BLaER1 treated with 17β-estradiol and CSF1 and Interleukin-3, amounts not matched to agents 10 nM and 100 nM (cell line): ENCODE data around the gene SLC1A2.

Source experiments
- H3K27ac ChIP-seq, 11 experiments: shearing (Covaris generic); formaldehyde crosslinking; 2 replicates each; pipeline ENCODE4 v1.8.1; 2022
- H3K27me3 ChIP-seq, 11 experiments: shearing (Covaris generic); formaldehyde crosslinking; 2 replicates each; pipeline ENCODE4 v1.8.1; 2022
- H3K36me3 ChIP-seq, 11 experiments: shearing (Covaris generic); formaldehyde crosslinking; 2 replicates each; pipeline ENCODE4 v1.8.1; 2022
- H3K4me1 ChIP-seq, 10 experiments: shearing (Covaris generic); formaldehyde crosslinking; 2 replicates each; pipeline ENCODE4 v1.8.1; 2022
- H3K4me2 ChIP-seq, 11 experiments: shearing (Covaris generic); formaldehyde crosslinking; 2 replicates each; pipeline ENCODE4 v1.8.1; 2022
- H3K4me3 ChIP-seq, 10 experiments: shearing (Covaris generic); formaldehyde crosslinking; 2 replicates each; pipeline ENCODE4 v1.8.1; 2022
- H3K9ac ChIP-seq, 11 experiments: shearing (Covaris generic); formaldehyde crosslinking; 2 replicates each; pipeline ENCODE4 v1.8.1; 2022
- H3K9me3 ChIP-seq, 11 experiments: shearing (Covaris generic); formaldehyde crosslinking; replicated peaks in 1 of 11; 2 replicates each; pipeline ENCODE4 v1.8.1; 2022
- H4K20me1 ChIP-seq, 11 experiments: shearing (Covaris generic); formaldehyde crosslinking; 2 replicates each; pipeline ENCODE4 v1.8.1; 2022
- Cebpa-rat ChIP-seq, 11 experiments: shearing (Covaris generic); IDR thresholded peaks; 2 replicates each; pipeline ENCODE4 v1.8.1; 2022

Gene SLC1A2

DNA sequence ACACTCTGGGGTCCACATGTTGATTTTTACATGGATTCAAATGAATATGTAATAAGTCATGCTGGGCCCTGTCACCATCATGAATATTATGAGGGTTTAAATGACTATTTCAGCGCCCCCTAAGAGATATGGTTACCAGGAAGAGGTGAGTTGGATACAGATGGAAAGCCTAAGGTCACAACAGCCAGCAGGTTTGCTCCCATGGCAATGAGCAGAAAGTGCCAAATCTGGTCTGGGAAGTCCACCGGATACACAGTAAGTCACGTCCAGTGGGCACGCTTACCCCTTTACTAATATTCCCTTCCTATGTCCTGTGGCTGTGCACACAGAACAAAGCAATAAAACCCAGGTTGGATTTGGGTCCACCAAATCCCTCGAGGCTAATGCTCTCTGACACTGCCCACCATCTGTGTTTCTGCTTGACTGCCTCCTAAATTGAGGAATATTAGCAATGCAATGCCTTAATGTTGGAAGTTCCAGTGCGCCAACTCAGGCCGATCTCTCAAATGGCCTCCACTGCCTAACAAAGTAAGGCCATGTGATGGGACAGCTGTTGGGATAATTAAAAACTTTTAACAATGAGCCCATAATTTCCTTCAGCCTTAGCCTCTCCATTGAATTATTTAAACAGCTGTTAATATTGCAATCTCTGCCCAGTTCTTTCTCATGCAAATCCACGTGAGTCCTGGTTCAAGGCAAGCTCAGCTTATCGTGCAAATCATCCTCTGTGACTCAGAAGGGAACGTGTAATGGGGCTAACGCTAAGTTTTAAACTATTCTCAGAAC, 97.6 kb downstream of the SLC1A2 start:
- Histone ChIP-seq H3K36me3 (no peaks in the 10 kb centered on the region), H3K4me1 (peaks cover 13 to 34% (median 17%) of the 10 kb centered on the region in 10 experiments; a peak in 17 of 20 replicates), H3K9me3 (no peaks in the 10 kb centered on the region), H3K4me2 (peak overlapping the region in 6 of 11 experiments; percentile 5 to 49 (median 23); a peak in 5 of 22 replicates), H3K4me3 (no peak overlapping the region), H3K9ac (no peak overlapping the region), H3K27me3 (no peaks in the 10 kb centered on the region), H3K27ac (no peak overlapping the region), H4K20me1 (no peaks in the 10 kb centered on the region)
- no peak for TF ChIP-seq Cebpa-rat (IDR thresholded peaks at IDR 0.05)

DNA sequence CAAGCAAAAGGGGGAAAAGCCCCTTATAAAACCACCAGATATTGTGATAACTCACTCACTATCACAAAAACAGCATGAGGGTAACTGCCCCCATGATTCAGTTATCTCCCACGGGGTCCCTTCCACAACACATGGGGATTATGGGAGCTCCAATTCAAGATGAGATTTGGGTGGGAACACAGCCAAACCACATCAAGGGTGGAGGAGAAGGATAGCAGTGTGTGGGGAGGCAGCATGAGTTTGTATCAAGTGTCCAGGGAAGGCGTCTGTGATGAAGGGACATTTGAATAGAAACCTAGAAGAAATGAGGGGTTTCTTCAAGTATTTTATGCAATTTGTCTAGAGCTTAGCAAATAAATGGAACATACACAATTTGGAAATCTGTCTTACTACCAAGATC, 98.2 kb downstream of the SLC1A2 start:
- Histone ChIP-seq H3K27ac (no peak overlapping the region), H3K9me3 (no peaks in the 10 kb centered on the region), H3K36me3 (no peaks in the 10 kb centered on the region), H3K27me3 (no peaks in the 10 kb centered on the region), H4K20me1 (no peaks in the 10 kb centered on the region), H3K4me2 (peak overlapping the region in 5 of 11 experiments; percentile 17 to 49 (median 29); a peak in 6 of 22 replicates), H3K9ac (no peak overlapping the region), H3K4me1 (peaks cover 13 to 34% (median 17%) of the 10 kb centered on the region in 10 experiments; a peak in 17 of 20 replicates), H3K4me3 (no peak overlapping the region)
- TF ChIP-seq Cebpa-rat (IDR thresholded peaks at IDR 0.05): no peak

DNA sequence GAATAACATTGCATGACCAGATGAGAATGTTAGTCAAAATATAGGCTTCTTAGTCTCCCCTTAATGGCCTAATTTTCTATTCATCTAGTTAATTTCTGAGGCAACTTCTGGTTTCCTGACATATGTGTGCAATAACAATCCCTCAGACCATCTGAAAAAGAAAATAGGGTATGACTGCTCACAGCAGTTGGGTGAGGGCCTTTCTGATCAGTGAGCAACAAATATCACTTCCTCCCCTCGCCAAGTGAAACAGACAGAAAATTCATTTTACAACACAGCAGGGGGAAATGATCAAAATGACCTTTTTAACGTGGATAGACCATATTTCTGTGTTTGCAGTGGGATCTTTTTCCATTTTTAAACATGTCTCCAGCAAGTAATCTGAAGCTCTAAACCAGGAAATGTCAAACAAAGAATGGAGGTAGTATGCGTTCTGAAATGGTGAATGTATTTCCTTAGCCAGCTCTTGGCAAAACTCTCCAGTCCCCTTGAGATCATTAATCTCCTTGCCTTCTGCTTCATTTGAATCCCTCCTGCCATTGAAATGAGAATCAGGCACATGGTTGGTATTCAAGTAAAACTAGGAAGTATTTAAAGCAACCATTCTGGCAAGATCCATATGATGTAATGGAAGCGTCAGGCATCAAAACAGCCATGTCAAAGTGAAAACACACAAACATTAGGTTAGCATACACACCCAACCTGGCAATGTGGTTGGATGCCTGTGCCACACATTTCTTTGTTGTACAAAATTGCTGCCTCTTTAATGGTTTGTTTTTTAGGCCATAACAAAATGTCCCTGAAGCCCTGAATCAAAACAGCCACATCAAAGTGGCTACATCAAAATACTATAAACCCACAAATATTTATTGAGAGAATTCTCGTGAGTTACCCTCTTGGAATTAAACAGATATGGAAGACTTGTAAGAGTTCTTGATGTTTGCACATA, 100.1 kb downstream of the SLC1A2 start:
- Histone ChIP-seq H3K4me3 (no peak overlapping the region), H3K9me3 (no peaks in the 10 kb centered on the region), H3K4me2 (peak overlapping the region; percentile 1 to 54 (median 27); a peak in 20 of 22 replicates), H3K27ac (peak overlapping the region in 6 of 11 experiments; percentile 0 to 38 (median 18); a peak in 8 of 22 replicates), H3K27me3 (no peaks in the 10 kb centered on the region), H3K36me3 (no peaks in the 10 kb centered on the region), H4K20me1 (no peaks in the 10 kb centered on the region), H3K9ac (no peak overlapping the region), H3K4me1 (peaks cover 14 to 41% (median 24%) of the 10 kb centered on the region in 10 experiments; a peak in 18 of 20 replicates)
- no peak for TF ChIP-seq Cebpa-rat (IDR thresholded peaks at IDR 0.05)

DNA sequence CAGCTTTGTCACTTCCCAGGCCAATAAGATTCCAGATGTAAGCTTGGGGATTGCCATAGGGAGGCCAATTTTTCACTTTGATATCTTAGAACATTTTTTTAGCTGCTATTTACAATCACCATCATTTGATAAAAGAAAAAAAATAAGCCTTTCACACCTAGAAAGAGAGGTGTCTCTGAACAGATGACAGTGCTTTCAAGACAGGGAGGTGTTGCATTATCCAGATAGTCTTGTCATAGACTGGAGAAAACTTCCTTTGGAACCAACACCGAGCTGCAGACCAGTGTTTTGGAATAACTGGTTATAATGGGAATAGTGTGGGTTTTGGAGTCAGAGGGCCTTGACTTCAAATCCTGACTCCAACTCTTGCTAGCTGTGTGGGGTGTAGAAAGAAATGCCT, 101.0 kb downstream of the SLC1A2 start:
- Histone ChIP-seq H3K4me2 (peak overlapping the region; percentile 1 to 54 (median 27); a peak in 17 of 22 replicates), H3K4me3 (no peak overlapping the region), H3K9me3 (no peaks in the 10 kb centered on the region), H3K27me3 (no peaks in the 10 kb centered on the region), H4K20me1 (no peaks in the 10 kb centered on the region), H3K4me1 (peaks cover 22 to 51% (median 34%) of the 10 kb centered on the region in 10 experiments), H3K27ac (0 out of 22 replicates have a peak overlapping the region, but pooled peaks of 2 of the 11 experiments have one; percentile 3 to 27), H3K9ac (no peak overlapping the region), H3K36me3 (no peaks in the 10 kb centered on the region)
- TF ChIP-seq Cebpa-rat (IDR thresholded peaks at IDR 0.05): no peak

DNA sequence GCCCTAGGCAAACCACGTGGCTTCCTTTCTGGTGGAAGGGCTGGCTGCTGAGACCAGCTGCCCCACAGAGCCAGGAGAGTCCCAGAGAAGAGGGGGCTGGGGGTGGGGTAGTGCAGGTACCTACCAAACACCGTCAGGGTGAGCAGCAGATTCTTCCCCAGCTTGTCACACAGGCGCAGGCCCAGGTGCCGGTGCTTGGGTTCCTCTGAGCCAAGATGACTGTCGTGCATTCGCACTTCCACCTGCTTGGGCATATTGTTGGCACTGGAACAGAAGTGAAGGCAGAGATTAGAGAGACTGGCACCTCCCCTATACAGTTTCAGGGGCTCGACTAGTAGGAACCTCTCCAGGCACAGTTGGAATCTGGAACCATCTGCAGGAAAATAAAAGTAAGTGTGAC, 102.1 kb downstream of the SLC1A2 start:
- H4K20me1 ChIP-seq: no peaks in the 10 kb centered on the region
- no peak overlapping the region for H3K9ac ChIP-seq
- no peaks in the 10 kb centered on the region for H3K36me3 ChIP-seq
- H3K27ac ChIP-seq: no peak overlapping the region
- no peak overlapping the region for H3K4me2 ChIP-seq
- TF ChIP-seq Cebpa-rat (IDR thresholded peaks at IDR 0.05): no peak
- no peak overlapping the region for H3K4me3 ChIP-seq
- peaks cover 27 to 56% (median 42%) of the 10 kb centered on the region in 10 experiments for H3K4me1 ChIP-seq
- H3K27me3 ChIP-seq: no peaks in the 10 kb centered on the region
- H3K9me3 ChIP-seq: no peaks in the 10 kb centered on the region

DNA sequence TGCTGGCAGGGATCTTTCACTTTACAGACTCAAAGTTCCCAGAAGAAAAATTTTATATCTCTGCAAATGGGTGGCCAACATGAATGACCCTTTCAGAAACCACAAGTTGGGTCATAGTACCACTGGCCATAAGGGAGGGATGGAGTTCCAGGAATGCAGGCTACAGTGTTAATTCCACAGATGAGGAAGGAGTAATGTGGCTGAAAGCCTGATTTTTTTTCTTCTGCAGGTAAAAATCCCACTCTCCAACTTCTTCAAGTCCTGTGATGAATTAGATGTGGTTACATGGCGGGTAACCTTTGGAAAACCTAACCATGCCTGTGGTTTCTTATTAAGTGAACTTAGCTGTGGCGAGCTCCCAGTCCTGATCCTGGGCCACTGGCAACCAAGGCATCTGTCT, 103.2 kb downstream of the SLC1A2 start:
- Histone ChIP-seq H3K27me3 (no peaks in the 10 kb centered on the region), H4K20me1 (no peaks in the 10 kb centered on the region), H3K4me2 (no peak overlapping the region), H3K9me3 (no peaks in the 10 kb centered on the region), H3K9ac (no peak overlapping the region), H3K4me3 (no peak overlapping the region), H3K27ac (no peak overlapping the region), H3K36me3 (no peaks in the 10 kb centered on the region), H3K4me1 (peaks cover 27 to 52% (median 44%) of the 10 kb centered on the region in 10 experiments)
- no peak for TF ChIP-seq Cebpa-rat (IDR thresholded peaks at IDR 0.05)

DNA sequence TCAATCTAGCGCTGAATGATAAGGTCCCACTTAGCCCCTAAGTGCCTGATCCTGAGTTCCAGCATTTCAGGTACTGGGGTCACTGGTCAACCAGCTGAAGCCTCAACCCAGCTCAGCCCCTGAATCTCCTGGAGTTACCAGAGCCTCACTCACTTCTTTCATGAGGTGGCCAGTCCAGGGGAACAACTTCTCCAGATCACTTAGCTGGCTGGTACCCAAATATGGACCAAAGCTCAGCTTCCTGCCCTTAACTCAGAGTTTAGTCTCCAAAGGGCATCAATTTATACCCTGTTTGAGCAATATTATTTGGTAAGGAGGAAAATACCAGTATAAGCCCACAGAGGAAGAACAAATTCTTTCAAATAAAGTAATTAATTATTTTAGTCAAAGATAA, 105.6 kb downstream of the SLC1A2 start:
- TF ChIP-seq Cebpa-rat (IDR thresholded peaks at IDR 0.05): no peak
- Histone ChIP-seq H3K4me2 (peak overlapping the region; percentile 70 to 93 (median 77)), H4K20me1 (no peaks in the 10 kb centered on the region), H3K27ac (peak overlapping the region in 7 of 11 experiments; percentile 12 to 75 (median 54); a peak in 13 of 22 replicates), H3K9ac (peak overlapping the region in 1 of 11 experiments; percentile 22; a peak in 2 of 22 replicates), H3K4me3 (no peak overlapping the region), H3K9me3 (no peaks in the 10 kb centered on the region), H3K27me3 (no peaks in the 10 kb centered on the region), H3K36me3 (no peaks in the 10 kb centered on the region), H3K4me1 (peaks cover 16 to 54% (median 27%) of the 10 kb centered on the region in 10 experiments)

DNA sequence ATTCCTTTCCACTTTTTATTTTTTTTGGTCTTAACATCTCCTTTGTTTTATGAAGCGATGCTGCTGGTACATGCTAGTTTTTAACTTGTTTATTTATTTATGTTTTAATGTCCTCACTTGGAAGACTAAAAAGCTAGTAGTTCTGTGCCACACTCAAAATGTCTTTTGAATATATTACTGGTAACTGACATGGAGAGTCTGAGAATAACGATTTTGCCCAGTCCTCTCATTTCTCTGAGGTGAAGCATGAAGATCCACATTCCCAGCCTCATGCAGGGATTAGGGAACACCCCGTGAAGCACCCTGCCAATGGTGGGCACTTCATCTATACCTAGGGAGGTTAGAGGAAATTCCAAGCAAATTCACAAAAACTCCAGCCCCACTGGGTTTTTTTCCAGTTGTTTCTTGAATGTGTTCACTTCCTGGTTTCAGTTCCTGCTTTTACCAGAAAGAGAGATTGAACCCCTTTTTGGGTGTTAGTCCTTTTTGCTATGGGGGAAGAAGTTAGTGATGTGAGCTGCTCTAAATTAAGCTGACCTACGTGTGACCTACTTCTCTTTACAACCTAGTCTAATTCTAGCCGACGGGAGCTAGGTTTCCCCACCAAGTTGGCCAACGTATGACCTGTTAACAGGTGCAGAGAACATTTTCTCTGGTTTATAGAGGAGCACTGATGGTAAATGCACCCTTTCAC, 106.1 kb downstream of the SLC1A2 start:
- Histone ChIP-seq H3K4me2 (peak overlapping the region; percentile 70 to 93 (median 77)), H3K36me3 (no peaks in the 10 kb centered on the region)
- TF ChIP-seq Cebpa-rat (IDR thresholded peaks at IDR 0.05): no peak

More for the DNA sequence above, 106.1 kb downstream of the SLC1A2 start:
- Histone ChIP-seq H3K4me1 (peaks cover 14 to 49% (median 22%) of the 10 kb centered on the region in 10 experiments), H3K9me3 (no peaks in the 10 kb centered on the region), H3K9ac (peak overlapping the region in 1 of 11 experiments; percentile 22; a peak in 2 of 22 replicates), H3K4me3 (no peak overlapping the region), H3K27ac (peak overlapping the region in 8 of 11 experiments; percentile 12 to 75 (median 53); a peak in 13 of 22 replicates), H3K27me3 (no peaks in the 10 kb centered on the region), H4K20me1 (no peaks in the 10 kb centered on the region)
